ENCODE results near the gene PIERCE2. TPM values are rescaled to one million over a fixed set of nuclear protein-coding genes. Genes with fewer than 3 reads are reported as not detected.

Gene PIERCE2
- total and polyA plus RNA-seq, 2 of the 13 experiments (the other 11 are each of a cell fraction or from before 2014, with no cell fraction given), result 0.09 TPM; not detected in 1

- TF ChIP-seq TFE3 (CRISPR knock-in tag; IDR thresholded peaks at IDR 0.05) (no peak), ZNF761 (CRISPR knock-in tag; conservative IDR thresholded peaks at IDR 0.05) (no peak), ZNF446 (CRISPR knock-in tag; IDR thresholded peaks at IDR 0.05) (no peak), TEF (CRISPR knock-in tag; IDR thresholded peaks at IDR 0.05) (no peak), ZSCAN21 (CRISPR knock-in tag; IDR thresholded peaks at IDR 0.05; ENCODE audit: borderline replicate concordance) (peak; percentile 46; the same call in 1 of the 2 replicates), GZF1 (CRISPR knock-in tag; IDR thresholded peaks at IDR 0.05) (no peak), ZKSCAN1 (IDR thresholded peaks at IDR 0.05; ENCODE audit: low read length) (no peak), HHEX (CRISPR knock-in tag; IDR thresholded peaks at IDR 0.05) (no peak), PHB2 (IDR thresholded peaks at IDR 0.05; ENCODE audit: partially characterized antibody) (no peak), ZNF607 (CRISPR knock-in tag; IDR thresholded peaks at IDR 0.05; ENCODE audit: borderline replicate concordance) (no peak), ZNF510 (CRISPR knock-in tag; IDR thresholded peaks at IDR 0.05; ENCODE audit: low read depth) (no peak), TCF7L2 (IDR thresholded peaks at IDR 0.05; ENCODE audit: low read depth, low read length) (no peak), ZIK1 (CRISPR knock-in tag; IDR thresholded peaks at IDR 0.05; ENCODE audit: borderline replicate concordance, low read depth) (no peak; the same call in 1 of the 2 replicates), CAMTA2 (CRISPR knock-in tag; IDR thresholded peaks at IDR 0.05; ENCODE audit: borderline replicate concordance) (no peak), CC2D1A (CRISPR knock-in tag; IDR thresholded peaks at IDR 0.05) (no peak), GATA4 (IDR thresholded peaks at IDR 0.05; ENCODE audit: borderline replicate concordance, low read depth) (0 out of 2 replicates have a peak, but pooled peaks have one; percentile 20)
- TF ChIP-seq, protein P1, sequence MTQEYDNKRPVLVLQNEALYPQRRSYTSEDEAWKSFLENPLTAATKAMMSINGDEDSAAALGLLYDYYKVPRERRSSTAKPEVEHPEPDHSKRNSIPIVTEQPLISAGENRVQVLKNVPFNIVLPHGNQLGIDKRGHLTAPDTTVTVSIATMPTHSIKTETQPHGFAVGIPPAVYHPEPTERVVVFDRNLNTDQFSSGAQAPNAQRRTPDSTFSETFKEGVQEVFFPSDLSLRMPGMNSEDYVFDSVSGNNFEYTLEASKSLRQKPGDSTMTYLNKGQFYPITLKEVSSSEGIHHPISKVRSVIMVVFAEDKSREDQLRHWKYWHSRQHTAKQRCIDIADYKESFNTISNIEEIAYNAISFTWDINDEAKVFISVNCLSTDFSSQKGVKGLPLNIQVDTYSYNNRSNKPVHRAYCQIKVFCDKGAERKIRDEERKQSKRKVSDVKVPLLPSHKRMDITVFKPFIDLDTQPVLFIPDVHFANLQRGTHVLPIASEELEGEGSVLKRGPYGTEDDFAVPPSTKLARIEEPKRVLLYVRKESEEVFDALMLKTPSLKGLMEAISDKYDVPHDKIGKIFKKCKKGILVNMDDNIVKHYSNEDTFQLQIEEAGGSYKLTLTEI (CRISPR knock-in tag; conservative IDR thresholded peaks at IDR 0.05), result no peak
- TF ChIP-seq, protein P2, sequence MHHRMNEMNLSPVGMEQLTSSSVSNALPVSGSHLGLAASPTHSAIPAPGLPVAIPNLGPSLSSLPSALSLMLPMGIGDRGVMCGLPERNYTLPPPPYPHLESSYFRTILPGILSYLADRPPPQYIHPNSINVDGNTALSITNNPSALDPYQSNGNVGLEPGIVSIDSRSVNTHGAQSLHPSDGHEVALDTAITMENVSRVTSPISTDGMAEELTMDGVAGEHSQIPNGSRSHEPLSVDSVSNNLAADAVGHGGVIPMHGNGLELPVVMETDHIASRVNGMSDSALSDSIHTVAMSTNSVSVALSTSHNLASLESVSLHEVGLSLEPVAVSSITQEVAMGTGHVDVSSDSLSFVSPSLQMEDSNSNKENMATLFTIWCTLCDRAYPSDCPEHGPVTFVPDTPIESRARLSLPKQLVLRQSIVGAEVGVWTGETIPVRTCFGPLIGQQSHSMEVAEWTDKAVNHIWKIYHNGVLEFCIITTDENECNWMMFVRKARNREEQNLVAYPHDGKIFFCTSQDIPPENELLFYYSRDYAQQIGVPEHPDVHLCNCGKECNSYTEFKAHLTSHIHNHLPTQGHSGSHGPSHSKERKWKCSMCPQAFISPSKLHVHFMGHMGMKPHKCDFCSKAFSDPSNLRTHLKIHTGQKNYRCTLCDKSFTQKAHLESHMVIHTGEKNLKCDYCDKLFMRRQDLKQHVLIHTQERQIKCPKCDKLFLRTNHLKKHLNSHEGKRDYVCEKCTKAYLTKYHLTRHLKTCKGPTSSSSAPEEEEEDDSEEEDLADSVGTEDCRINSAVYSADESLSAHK (CRISPR knock-in tag; IDR thresholded peaks at IDR 0.05; ENCODE audit: borderline replicate concordance), result no peak
- TF ChIP-seq, protein P3, sequence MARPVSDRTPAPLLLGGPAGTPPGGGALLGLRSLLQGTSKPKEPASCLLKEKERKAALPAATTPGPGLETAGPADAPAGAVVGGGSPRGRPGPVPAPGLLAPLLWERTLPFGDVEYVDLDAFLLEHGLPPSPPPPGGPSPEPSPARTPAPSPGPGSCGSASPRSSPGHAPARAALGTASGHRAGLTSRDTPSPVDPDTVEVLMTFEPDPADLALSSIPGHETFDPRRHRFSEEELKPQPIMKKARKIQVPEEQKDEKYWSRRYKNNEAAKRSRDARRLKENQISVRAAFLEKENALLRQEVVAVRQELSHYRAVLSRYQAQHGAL (CRISPR knock-in tag; IDR thresholded peaks at IDR 0.05; ENCODE audit: not compliant biosample characterization), result no peak
- TF ChIP-seq, protein P4, sequence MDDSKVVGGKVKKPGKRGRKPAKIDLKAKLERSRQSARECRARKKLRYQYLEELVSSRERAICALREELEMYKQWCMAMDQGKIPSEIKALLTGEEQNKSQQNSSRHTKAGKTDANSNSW (CRISPR knock-in tag; IDR thresholded peaks at IDR 0.05; ENCODE audit: borderline replicate concordance), result no peak
These were observed at the start of gene PIERCE2, which contains the start of gene CCPG1 (continued) for GRCh38 chr15:55408012-55408928.

Measured in HepG2 (cell line).